Psoas muscle (tissue), 8 donors: ENCODE data around the gene DNPEP. TPM values are rescaled to one million over a fixed set of nuclear protein-coding genes. Genes with fewer than 3 reads are reported as not detected.

Experiments used
- ATAC-seq, 4 donors: fragments of 200-7000 bp; cut with Tn5 transposase; one replicate each; pipeline ENCODE4 v1.9.1; 2020; ENCODE audit warnings: moderate library complexity in 3 of 4, mild to moderate bottlenecking in 2 of 4
- DNase-seq, 2 donors: peaks; one replicate each; pipeline ENCODE4 v3.0.0-alpha.2; 2020
- H3K27ac ChIP-seq: fragments of 200-600 bp; one replicate; pipeline ENCODE4 v1.8.0; 2022
- H3K27me3 ChIP-seq, 3 donors: fragments of 200-600 bp in 1 of 3; one replicate each; pipeline versions ENCODE4 v1.6.1 to v1.8.0; 2013 to 2022; ENCODE audit warnings: low read length in 2 of 3, mild to moderate bottlenecking in 2 of 3, moderate library complexity in 1 of 3; ENCODE audit not compliant: insufficient read depth in 3 of 3
- H3K36me3 ChIP-seq, 2 donors: fragments of 200-600 bp in 1 of 2; one replicate each; pipeline versions ENCODE4 v1.6.1 to v1.8.0; 2013 to 2022; ENCODE audit warnings: low read depth in 1 of 2, mild to moderate bottlenecking in 1 of 2, moderate library complexity in 1 of 2; ENCODE audit not compliant: insufficient read depth in 1 of 2
- H3K4me1 ChIP-seq: fragments of 200-600 bp; one replicate; pipeline ENCODE4 v1.8.0; 2022
- H3K4me3 ChIP-seq: fragments of 200-600 bp; one replicate; pipeline ENCODE4 v1.8.0; 2022; ENCODE audit warnings: mild to moderate bottlenecking
- H3K9me3 ChIP-seq: fragments of 200-600 bp; one replicate; pipeline ENCODE4 v1.8.0; 2022
- WGBS, 3 donors: extraction: QIAGEN DNeasy Blood & Tissue Kit; methylation state at CpG; one replicate each; pipeline versions ENCODE4 v1.1.6 to v1.1.7; 2013; 5-methylcytosine and 5-hydroxymethylcytosine counted together
- intact Hi-C, 2 donors: fragments of 100-400 bp; cut with DNase I; formaldehyde crosslinking; loops; one replicate each; pipeline versions ENCODE4 v1.11.0 to v1.14.2; 2022
- polyA plus RNA-seq, 3 donors: library from polyadenylated mRNA; stranded (reverse); fragments of 200-250 nt; gene quantifications; one replicate each; pipeline ENCODE4 v1.2.3, GENCODE V29; 2013
- total RNA-seq, 4 donors: library from RNA; stranded (reverse); fragmentation: NEBNext Ultra II Directional in 2 of 4; extraction: Animal tissue kit (Norgen Biotek cat#: 25700) in 2 of 4; gene quantifications; one replicate each; pipeline versions ENCODE4 v1.2.1 to v1.2.4, GENCODE V29; 2021 to 2023
- TF ChIP-seq, protein P1 (sequence below): fragments of 200-600 bp; IDR thresholded peaks from one replicate; pipeline ENCODE4 v1.8.0; 2022; ENCODE audit warnings: antibody characterized with exemption
- donor health status: healthy with polysubstance abuse.
- donor health status: DM: no; HTN: no; CAD: no; lungs with moderate emphysema.
- donor health status: Bipolar disorder and iron deficiency.
- donor health status: healthy.
- donor health status: DM: yes; HTN: yes; CAD: no.
- donor health status: DM: no; HTN: no; CAD: no.
- donor health status: DM: no; HTN: no; CAD: no.
- donor health status: DM: yes; HTN: yes; CAD: no.

DNPEP gene
- total and polyA plus RNA-seq, 7 donors, result 46.7 to 93.1 (median 65.4) TPM

DNA sequence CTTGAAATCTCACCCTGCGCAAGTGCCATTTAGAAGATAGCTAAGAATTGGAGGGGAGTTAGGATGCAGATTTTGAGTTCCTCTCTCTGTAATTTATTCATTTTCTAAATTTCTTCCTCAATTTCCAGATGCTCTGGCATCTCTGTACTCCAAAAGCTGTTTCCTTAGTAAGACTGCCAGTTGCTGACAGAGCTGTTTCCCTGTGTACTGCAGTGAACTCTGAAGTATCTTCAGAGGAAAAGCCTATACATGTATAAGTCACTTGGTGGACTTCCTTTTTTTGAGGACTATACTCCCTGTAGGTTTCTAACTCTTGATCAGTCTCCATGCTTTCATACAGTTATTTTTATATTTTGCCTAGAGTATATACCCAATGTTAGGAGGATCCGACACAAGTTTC, 53.6 kb downstream of the DNPEP start:
- Histone ChIP-seq H3K36me3 (no peaks in the 10 kb centered on the region), H3K27ac (no peak overlapping the region), H3K4me3 (no peak overlapping the region), H3K4me1 (no peaks in the 10 kb centered on the region), H3K27me3 (peaks cover 12 to 35% (median 13%) of the 10 kb centered on the region in 3 donors), H3K9me3 (no peaks in the 10 kb centered on the region)
- WGBS, 3 donors, result 74 to 98% (median 97%) methylated on average over 2 of the region's 2 CpGs
- TF ChIP-seq, protein P1, sequence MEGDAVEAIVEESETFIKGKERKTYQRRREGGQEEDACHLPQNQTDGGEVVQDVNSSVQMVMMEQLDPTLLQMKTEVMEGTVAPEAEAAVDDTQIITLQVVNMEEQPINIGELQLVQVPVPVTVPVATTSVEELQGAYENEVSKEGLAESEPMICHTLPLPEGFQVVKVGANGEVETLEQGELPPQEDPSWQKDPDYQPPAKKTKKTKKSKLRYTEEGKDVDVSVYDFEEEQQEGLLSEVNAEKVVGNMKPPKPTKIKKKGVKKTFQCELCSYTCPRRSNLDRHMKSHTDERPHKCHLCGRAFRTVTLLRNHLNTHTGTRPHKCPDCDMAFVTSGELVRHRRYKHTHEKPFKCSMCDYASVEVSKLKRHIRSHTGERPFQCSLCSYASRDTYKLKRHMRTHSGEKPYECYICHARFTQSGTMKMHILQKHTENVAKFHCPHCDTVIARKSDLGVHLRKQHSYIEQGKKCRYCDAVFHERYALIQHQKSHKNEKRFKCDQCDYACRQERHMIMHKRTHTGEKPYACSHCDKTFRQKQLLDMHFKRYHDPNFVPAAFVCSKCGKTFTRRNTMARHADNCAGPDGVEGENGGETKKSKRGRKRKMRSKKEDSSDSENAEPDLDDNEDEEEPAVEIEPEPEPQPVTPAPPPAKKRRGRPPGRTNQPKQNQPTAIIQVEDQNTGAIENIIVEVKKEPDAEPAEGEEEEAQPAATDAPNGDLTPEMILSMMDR, result no peak
- DNase-seq (no peak), ATAC-seq (no peak)
- intact Hi-C loops, result no loop called here

DNA sequence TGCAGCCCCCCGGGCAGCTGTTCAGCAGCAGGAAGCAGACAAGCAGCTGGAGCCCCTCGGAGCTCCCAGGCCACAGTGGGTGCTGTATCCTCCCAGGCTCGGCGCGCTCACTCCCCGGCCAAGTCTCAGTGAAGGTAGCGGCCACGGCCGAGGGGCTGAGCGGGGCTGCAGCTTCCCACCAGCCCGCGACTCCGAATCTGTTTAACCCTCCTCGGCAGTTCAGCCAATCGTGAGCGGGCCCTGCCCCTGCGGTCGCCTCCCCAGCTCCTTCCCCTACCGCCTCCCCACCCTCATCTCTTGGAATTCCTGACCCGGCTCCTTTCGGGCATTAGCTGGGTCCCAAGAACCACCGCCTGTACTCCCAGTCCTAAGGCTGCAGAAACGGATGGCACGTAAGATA, 55.2 kb downstream of the DNPEP start, which contains the start of gene RESP18:
Gene RESP18 (minus strand): TSS at position 203 of the 400 bp plus-strand sequence.
- no peak within 1 kb of the TSS for H3K27ac ChIP-seq
- DNase-seq (no peak), ATAC-seq (no peak)
- no peaks in the 10 kb centered on the region for H3K9me3 ChIP-seq
- peaks cover 12 to 35% (median 13%) of the 10 kb centered on the region in 3 donors for H3K27me3 ChIP-seq
- H3K36me3 ChIP-seq, result no peaks in the 10 kb centered on the region
- WGBS, 3 donors, result 4 to 5% (median 5%) methylated on average over 24 of the region's 24 CpGs
- H3K4me1 ChIP-seq, result no peaks in the 10 kb centered on the region
- TF ChIP-seq, protein P1, result no peak
- intact Hi-C loops, result no loop called here
- no peak within 1 kb of the TSS for H3K4me3 ChIP-seq

DNA sequence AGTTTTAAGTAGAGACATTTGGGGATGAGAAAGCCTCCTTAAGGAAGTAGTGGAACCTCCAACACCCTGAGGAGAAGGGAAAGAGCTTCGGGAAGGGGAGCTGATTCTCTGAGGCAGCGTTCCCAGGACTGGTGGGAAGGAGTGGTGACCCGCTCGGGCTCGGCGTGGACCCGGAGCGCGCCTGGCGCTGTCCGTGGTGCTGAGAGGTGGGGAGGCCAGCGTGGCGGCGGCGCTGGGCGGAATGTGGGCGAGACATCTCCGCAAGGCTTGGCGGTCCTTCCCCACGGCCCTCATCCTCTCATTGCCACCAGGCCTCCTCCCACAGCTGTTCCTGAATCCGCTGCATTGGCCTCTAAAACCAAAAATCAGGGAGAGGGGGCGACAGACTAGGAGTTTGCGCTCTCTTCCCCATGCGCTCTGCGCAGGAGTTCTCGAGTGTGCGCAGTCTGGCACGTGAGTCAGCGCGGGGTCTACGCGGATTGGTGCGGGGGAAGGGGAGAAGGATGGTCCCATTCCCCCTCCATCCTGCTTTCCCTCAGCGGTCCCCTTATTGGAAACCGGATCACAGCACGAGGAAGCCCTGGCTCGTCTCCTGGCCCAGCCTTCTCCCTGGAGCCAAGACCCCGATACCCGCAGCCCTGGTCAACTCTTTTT, 56.0 kb downstream of the DNPEP start:
- DNase-seq, result peak; percentile 35 to 64

DNA sequence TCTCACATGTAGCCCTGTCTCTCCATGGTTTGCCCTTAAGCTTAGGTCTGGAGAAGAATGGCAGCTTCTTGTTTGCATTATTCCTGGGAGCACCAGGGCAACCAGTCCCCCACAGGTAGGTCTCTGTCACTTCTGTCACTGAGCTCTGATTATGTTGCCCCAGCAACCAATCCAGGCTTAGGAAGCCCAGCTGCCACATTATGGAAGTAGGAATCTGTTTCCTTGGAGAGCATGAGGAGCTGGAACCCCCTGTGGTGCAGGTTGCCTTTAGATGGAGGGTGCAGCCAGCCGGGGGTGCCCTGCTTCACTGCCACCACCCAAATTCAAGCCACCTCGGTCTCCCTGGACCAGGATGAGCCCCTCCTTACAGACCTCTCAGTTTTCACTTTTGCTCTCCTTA, 60.0 kb downstream of the DNPEP start:
- H3K4me3 ChIP-seq, result no peak overlapping the region
- intact Hi-C loops, result no loop called here
- no peak overlapping the region for H3K27ac ChIP-seq
- H3K9me3 ChIP-seq, result no peaks in the 10 kb centered on the region
- 38 to 42% (median 40%) methylated on average over 2 of the region's 2 CpGs for WGBS, 3 donors
- DNase-seq, result no peak
- no peak for ATAC-seq
- TF ChIP-seq, protein P1, result no peak
- H3K4me1 ChIP-seq, result no peaks in the 10 kb centered on the region
- H3K36me3 ChIP-seq, result no peaks in the 10 kb centered on the region
- H3K27me3 ChIP-seq, result peaks cover 4 to 24% (median 9%) of the 10 kb centered on the region in 3 donors

More for the DNA sequence above, 56.0 kb downstream of the DNPEP start:
- Histone ChIP-seq H3K9me3 (no peaks in the 10 kb centered on the region), H3K36me3 (no peaks in the 10 kb centered on the region), H3K4me1 (no peaks in the 10 kb centered on the region), H3K4me3 (no peak overlapping the region), H3K27me3 (peaks cover 12 to 35% (median 13%) of the 10 kb centered on the region in 3 donors), H3K27ac (no peak overlapping the region)
- peak in 3 of 4 donors; percentile 61 to 78 (median 75) for ATAC-seq
- intact Hi-C loops, result no loop called here
- WGBS, 3 donors, result 8% methylated on average over 37 to 39 of the region's 39 CpGs
- TF ChIP-seq, protein P1, result no peak
